HG03439 (cell line): ENCODE results near the gene ASAP2.

Source experiments
- ATAC-seq: cut with Tn5 transposase; IDR thresholded peaks from one replicate; pipeline ENCODE4 v1.9.1; 2021; ENCODE audit warnings: mild to moderate bottlenecking, moderate library complexity; ENCODE audit not compliant: unreplicated experiment

ASAP2 gene

DNA sequence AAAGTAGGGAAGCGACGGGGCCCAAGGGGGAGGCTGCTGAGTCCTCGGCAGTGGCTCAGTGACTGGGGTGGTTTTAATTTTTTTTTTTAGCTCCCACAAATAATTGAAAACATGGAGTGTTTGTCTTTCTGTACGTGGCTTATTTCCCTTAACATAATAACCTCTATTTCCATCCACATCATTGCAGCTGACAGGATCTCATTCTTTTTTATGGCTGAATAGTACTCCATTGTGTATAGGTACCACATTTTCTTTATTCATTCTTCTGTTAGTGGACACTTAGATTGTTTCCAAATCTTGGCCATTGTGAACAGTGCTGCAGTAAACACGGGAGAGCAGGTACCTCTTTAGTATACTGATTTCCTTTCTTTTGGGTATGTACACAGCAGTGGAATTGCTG, 65.1 kb downstream of the ASAP2 start:
- no peak for ATAC-seq

- no peak for ATAC-seq
These were observed 67.0 kb downstream of the ASAP2 start for GRCh38 chr2:9273486-9274130.

DNA sequence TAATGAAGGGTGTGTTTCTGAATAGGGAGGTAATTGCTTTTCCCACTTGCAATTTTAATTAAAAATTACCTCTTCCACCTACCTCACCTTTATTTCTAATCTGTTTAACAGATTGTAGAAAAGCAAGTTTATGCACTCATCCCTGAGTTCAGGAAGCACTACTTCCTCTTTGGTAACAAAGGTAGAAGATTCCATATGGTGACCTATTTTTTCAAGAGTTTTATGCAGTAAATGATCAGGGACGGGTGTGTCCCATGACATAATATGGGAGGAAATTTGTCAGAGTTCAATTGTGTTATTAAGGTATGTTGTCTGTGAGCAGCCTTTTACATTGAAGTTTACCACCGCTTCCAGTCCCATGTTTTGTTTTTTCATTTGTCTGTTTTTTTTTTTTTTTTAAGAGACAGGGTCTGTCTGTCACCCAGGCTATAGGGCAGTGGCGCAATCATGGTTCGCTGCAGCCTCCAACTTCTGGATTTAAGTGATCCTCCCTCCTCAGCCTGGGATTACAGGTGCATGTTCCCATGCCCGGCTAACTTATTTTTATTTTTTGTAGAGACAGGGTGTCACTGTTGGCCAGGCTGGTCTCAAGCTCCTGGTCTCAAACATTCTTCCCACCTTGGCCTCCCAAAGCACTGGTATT, 68.2 kb downstream of the ASAP2 start:
- ATAC-seq: no peak

DNA sequence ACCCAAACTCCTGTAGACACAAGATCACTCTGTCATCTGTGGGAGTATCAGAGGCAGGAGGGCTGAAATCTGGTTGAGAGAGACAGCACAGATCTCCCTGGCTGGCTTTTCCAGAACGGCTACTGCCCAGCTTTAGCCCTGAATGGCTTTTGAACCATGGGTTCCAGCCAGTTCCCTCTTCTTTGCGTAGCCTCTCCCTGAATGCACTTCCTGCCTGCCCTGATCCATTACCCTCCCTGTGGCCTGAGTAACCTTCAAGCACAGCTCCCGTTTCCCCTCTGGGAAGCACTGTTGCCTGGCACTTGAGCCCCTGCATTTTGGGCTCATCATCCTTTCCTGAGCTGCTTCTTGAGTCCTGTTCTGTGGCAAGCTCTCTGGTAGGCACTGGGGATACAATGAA, 68.8 kb downstream of the ASAP2 start:
- ATAC-seq: no peak

DNA sequence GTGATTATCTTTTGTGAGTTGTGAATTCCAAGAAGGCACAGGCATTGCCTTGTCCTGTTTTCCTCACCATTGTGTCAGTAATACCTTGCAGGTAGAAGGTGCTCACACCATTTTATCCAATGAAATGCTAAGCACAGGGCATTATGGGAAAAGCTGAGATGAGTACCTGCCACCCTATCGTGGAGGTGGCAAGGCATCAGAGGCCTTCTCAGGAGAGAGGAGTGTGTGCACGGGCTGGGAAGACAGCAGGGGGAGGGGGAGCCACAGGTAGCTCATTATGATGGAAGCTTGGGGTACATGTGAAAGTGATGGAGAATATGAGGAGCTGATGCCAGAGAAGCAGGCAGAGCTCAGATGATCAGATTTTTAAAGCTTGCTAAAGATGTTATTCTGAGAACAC, 69.5 kb downstream of the ASAP2 start:
- ATAC-seq: no peak

- ATAC-seq: no peak
These were observed 70.4 kb downstream of the ASAP2 start for GRCh38 chr2:9276901-9277451.

DNA sequence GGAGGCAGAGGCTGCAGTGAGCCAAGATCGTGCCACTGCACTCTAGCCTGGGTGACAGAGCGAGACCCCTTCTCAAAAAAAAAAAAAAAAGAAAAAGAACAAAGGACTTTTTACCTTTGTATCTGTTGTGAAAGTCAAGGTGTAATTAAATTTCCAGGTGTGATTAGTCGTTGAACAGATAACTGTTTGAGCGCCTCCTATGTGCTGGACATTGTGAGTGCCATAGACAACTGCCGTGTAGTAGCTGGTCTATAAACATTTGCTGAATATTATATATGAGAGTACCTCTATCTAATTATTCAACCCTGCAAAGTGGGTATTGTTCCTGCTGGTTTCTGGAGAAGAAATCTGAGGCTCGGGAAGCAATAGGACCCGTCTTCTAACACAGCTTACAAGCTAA, 71.8 kb downstream of the ASAP2 start:
- ATAC-seq: no peak

DNA sequence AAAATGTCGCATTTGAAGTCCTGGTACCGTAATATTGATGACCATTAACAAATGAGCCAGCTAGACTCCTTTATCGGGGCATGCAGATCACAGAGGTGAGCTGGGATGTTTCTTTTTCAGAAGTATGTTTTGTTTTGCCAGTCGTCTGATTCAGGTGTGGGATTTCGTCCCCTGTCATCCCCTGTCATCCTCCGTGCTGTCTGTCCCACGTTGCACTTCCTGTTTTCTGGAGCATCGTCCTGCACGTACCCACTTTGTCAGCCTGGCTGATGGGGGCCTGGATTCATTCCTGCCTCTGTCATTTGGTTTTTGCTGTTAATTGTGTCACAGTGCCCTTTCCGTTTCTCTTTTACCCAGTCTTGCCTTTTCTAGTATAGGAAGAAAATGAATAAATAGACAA, 72.8 kb downstream of the ASAP2 start:
- no peak for ATAC-seq

DNA sequence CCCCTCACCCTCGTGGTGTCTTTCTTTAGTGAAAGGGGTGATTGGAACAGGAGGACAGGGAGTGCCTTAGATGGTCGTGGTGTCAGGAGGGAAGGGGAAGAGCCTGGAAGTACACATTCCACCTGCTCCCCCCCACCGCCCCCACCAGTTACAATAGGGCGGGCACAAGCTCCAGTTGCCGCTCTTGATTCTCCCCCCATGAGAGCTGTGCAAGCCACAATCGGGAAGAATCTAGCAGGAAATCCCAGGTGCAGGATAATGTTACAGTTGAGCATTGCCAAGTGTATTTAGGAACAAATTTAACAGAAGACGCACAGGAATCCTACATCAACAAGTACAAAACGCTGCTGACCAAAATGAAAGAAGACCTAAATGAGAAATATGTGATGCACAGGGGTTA, 73.6 kb downstream of the ASAP2 start:
- no peak for ATAC-seq

DNA sequence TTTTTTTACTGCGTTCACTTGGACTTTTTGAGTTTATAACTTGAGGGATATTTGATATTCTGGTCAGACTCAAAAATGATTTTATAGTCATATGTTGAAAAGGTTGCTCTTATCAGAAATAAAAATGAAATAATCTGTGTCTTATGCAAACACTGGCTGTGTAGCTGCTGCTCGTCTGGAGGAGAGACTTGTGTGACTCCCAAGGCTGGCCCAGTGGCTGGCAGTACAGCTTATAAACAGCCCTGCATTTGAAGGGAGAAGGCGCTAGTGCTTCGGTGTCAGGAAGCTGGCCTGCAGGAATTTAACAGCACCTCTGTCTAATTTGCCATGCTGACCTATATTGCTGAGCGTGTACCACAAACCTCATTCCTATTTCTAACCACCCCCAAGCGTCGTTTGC, 74.5 kb downstream of the ASAP2 start:
- no peak for ATAC-seq

- ATAC-seq: no peak
These were observed 75.8 kb downstream of the ASAP2 start for GRCh38 chr2:9282128-9283112.

DNA sequence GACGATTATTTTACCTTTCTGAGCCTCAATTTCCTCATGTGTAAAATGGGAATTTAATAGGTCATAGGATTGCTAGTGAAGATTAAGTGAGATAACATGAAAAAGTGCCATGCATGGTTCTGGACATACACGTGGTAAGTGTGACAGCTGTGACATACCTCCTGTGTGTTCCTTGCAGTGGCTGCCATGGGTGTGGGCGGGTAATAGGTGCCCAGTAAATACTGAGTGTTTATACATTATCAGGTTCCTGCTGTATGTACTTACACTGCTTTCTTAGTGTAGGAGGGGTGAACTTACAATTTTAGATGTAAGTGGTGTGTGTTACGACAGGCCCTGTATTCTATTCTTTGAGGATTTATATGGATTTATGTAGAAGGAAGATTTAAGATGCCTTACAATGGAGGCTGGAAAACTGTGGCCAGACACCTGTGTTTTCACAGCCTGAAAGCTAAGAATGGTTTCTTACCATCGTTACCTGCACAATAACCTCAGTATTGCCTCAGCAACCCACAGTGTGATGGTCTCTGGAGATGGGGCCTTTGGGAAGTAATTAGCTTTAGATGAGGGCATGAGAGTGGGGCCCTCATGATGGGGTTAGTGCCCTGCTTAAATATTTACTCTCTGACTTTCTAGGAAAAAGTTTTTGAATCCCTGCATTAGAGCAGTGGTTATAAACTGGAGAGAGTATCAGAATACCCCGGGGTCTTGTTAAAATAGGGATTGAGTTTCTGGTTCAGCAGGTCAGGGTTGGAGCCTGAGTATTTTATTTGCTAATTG, 78.1 kb downstream of the ASAP2 start:
- no peak for ATAC-seq

DNA sequence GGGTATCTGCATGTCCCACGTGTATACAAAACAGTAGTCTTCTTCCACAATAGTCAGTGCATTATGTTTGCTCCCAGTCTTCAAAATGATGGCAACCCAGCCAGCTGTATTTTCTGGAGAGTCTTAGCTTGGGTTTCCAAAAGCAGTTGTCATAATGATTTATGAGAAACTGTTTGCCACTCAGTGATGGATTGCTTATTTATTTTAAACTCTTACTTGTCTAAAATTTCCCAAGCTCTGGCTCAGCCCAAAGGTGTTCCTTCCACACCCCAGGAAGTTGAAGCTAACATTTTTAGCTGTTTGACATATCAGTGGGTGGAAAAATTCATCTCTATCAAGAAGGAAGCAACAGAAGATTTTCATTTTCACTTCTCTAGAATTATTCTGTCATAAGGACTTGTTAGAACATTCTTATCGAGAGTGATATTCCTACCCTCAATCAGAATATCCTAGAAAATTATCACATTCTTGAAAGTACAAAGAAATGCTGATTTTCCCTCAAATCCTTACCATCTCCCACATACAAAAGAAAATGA, 78.8 kb downstream of the ASAP2 start:
- ATAC-seq: no peak

DNA sequence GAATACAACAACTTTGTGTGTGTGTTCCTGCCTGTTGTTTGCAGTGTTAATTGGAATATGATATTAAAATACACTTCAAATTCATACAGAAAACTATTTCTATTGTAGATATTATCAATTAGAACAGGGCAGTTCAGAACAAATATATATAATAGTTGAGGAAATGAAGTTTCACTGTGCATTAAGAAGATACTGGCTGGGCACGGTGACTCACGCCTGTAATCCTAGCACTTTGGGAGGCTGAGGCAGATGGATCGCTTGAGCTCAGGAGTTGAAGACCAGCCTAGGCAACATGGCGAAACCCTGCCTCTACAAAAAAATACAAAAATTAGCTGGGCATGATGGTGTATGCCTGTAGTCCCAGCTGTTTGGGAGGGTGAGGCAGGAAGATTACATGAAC, 79.3 kb downstream of the ASAP2 start:
- ATAC-seq: no peak

DNA sequence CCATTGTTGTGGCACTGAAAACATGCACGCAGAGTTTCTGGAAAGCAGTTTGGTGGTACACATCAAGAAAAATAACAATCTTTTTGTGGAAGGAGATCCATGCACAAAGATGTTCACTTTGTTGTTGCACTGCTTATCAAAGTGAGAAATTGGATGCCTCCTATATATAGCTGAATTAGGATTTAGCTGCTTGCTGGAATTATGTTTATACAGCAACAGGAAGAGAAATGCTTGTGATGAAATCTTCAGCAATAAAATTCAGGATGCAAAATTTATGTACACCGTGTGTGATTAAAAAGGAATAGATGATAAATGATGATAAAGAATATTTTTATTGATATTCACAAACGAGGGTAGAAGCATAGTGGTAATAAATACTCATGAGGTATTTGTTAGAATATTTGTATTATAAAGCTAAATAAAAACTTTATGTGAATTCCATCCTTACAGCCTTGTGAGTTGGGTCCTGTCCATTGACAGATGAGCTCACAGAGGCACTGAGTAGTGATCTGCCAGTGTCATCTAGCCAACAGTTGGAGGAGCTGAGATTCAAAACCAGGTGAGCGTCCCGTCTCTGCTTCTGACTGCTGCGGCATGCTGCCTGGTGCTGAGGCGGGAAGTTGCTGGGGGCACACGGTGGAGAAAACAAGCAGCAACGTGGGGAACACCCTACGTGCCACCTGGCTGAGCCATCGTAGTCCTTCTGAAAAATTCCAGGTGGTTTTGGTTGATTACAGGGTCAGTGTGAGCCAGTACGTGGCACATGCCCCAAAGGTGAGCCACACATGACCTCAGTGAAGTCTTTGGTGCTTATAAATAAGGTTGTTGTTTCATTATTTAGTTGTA, 80.2 kb downstream of the ASAP2 start:
- ATAC-seq: no peak

DNA sequence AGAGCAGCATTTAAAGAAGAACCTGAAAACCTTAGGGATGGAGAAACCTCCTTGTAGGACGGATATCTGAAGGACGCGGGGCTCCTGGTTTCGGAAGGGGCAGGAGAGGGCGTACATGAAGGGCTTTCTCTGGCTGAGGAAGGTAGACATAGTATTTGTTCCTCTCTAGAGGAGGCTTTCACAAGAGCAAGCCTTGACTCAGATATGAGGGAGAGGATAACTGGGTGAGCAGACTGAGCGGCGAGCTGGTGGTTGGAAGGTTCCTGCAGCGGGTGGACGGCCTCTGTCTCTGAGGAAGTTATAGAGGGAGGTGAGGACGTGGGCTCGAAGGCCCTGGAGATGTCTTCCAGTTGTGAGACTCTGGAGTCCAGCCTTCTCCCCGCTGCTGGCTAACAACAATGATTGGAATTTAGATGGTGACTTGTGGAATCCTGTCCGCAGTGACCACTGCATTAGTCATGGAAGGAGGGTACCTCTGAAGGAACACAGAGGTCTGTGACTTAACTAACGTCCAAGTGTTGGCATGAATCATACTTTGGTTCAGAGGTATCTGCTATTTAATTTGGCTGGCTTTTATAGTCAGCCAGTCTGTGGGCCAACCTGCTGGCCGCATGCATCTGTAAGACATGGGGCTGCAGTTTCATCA, 80.9 kb downstream of the ASAP2 start:
- ATAC-seq: no peak

DNA sequence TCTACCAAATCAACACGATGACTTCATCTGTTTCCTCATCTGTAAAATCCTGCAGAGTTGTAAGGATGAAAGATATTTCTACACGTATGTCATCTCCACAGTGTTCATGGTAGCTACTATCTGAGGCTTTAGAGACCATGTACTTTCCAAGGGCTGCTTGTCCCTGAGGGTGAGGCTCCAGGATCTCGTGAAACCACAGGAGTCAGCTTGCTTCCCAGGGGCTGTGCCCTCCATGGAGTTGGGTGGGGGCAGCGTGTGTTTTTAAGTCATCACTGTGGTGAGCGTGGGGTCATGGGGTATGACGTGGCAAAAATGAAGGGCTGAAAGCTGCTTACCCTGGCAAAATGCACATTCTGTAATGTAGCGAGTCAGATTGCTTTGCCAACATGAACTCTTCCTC, 81.6 kb downstream of the ASAP2 start:
- no peak for ATAC-seq

GRCh38 chr2:9288681-9289338, 82.2 kb downstream of the ASAP2 start:
- no peak for ATAC-seq

- no peak for ATAC-seq
These were observed 84.7 kb downstream of the ASAP2 start for GRCh38 chr2:9291331-9291730.
